ENCODE measurements around the gene SKIL.

DNA sequence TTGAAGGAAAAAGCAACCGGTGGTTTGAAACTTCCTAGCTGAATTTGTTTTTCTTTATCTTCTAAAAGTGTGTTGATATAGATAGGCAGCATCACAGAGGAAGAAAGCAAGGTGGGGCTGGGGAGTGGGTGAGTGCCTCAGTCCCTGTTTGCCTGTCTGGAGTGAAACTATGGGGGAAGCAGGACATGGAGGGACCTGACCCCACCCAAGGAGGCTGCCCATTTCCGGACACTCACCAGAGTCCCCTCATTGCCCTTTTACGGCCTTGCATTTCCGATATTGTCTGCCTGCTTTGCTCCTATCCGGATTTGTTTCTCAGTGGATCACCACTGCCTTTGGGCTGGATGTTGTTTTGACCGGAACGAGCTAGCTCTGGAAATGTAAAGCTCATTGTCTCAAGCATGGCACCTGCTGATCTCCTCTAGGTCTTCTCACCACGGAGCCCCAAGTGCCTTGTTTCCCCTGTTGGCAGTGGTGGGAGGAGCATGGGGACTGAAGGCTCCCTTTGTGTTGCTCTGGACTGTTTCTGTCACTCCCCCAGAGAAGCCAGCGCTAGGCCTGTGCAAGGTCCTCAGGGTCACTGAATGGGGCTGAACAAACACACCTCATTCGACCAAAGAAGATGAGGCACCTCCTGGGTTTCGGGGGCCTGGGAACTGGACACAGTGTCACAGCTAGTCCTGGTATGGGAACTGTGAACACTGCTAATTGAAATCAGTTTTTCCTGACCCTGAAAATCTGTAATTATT lies 68.2 kb downstream of the SKIL start:
- TF ChIP-seq, protein P1, sequence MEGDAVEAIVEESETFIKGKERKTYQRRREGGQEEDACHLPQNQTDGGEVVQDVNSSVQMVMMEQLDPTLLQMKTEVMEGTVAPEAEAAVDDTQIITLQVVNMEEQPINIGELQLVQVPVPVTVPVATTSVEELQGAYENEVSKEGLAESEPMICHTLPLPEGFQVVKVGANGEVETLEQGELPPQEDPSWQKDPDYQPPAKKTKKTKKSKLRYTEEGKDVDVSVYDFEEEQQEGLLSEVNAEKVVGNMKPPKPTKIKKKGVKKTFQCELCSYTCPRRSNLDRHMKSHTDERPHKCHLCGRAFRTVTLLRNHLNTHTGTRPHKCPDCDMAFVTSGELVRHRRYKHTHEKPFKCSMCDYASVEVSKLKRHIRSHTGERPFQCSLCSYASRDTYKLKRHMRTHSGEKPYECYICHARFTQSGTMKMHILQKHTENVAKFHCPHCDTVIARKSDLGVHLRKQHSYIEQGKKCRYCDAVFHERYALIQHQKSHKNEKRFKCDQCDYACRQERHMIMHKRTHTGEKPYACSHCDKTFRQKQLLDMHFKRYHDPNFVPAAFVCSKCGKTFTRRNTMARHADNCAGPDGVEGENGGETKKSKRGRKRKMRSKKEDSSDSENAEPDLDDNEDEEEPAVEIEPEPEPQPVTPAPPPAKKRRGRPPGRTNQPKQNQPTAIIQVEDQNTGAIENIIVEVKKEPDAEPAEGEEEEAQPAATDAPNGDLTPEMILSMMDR (IDR thresholded peaks at IDR 0.05 in 4 of 5, conservative IDR thresholded peaks at IDR 0.05 in 1 of 5): no peak
- no peak for TF ChIP-seq POLR2A (IDR thresholded peaks at IDR 0.05)
